GM19372 (cell line): ENCODE data around the gene TPM4.
"Not testable (repeated sequence)": the region's sequence is repeated elsewhere in the genome, so short reads cannot be mapped to it uniquely, and the experiment has no call there.

ENCODE experiments used
- ATAC-seq: cut with Tn5 transposase; IDR thresholded peaks from one replicate; pipeline ENCODE4 v1.9.1; 2021; ENCODE audit warnings: mild to moderate bottlenecking, low read depth, moderate library complexity; ENCODE audit not compliant: unreplicated experiment

TPM4 gene

GRCh38 chr19:16094360-16095070 is 18.2 kb downstream of the TPM4 start:
- ATAC-seq = no peak

GRCh38 chr19:16095071-16095571 is 18.8 kb downstream of the TPM4 start:
- no peak for ATAC-seq

GRCh38 chr19:16096280-16096855 is 20.1 kb downstream of the TPM4 start:
- ATAC-seq = no peak

GRCh38 chr19:16098416-16098768 is 22.1 kb downstream of the TPM4 start:
- ATAC-seq = no peak

- no peak for ATAC-seq
These were observed 22.5 kb downstream of the TPM4 start for GRCh38 chr19:16098821-16099220.

- not testable (repeated sequence) for ATAC-seq
These were observed 23.1 kb downstream of the TPM4 start for GRCh38 chr19:16099314-16099965.

- no peak for ATAC-seq
These were observed 24.2 kb downstream of the TPM4 start for GRCh38 chr19:16100524-16100923.

- no peak for ATAC-seq
These were observed 28.4 kb downstream of the TPM4 start for GRCh38 chr19:16104722-16105121.

GRCh38 chr19:16106121-16106520 is 29.8 kb downstream of the TPM4 start:
- no peak for ATAC-seq

GRCh38 chr19:16111160-16111908 is 35.0 kb downstream of the TPM4 start, which contains the start of gene RAB8A:
Gene RAB8A, plus strand, starts transcription at chr19:16111889. Its CDS starts 13 bp downstream, at chr19:16111902.
- peak; percentile 84 for ATAC-seq

- ATAC-seq = no peak
These were observed 35.8 kb downstream of the TPM4 start for GRCh38 chr19:16111909-16112752.

- no peak for ATAC-seq
These were observed 36.5 kb downstream of the TPM4 start for GRCh38 chr19:16112778-16113177.

- ATAC-seq = no peak
These were observed 37.4 kb downstream of the TPM4 start for GRCh38 chr19:16113727-16114126.

- no peak for ATAC-seq
These were observed 39.2 kb downstream of the TPM4 start for GRCh38 chr19:16115301-16116039.

- ATAC-seq = no peak
These were observed 39.8 kb downstream of the TPM4 start for GRCh38 chr19:16116067-16116466.

GRCh38 chr19:16117594-16118033 is 41.3 kb downstream of the TPM4 start:
- no peak for ATAC-seq

GRCh38 chr19:16118489-16119033 is 42.3 kb downstream of the TPM4 start:
- ATAC-seq = peak; percentile 70

- ATAC-seq = not testable (repeated sequence)
These were observed 43.0 kb downstream of the TPM4 start for GRCh38 chr19:16119075-16119857.
